Measurements from ENCODE around the gene LAT. TPM values are rescaled to one million over a fixed set of nuclear protein-coding genes. Genes with fewer than 3 reads are reported as not detected.

The LAT gene
- total and polyA plus RNA-seq, 10 donors: 28.6 to 54.2 (median 32.6) TPM

DNA sequence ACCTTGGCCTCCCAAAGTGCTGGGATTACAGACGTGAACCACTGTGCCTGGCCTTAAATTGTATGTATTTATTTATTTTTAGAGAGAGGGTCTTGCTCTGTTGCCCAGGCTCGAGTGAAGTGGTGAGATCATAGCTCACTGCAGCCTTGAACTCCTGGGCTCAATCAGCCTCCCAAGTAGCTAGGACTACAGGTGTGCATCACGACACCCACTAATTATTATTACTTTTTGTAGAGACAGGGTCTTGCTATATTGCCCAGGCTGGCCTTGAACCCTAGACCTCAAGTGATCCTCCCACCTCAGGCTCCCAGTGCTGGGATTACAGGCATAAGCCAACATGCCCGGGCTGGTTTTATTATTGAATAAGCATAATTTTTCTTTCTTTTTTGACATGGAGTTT is 38.2 kb upstream of the LAT start:
- Histone ChIP-seq H3K9me3 (no peaks in the 10 kb centered on the region), H3K4me1 (peaks cover 10 to 37% (median 30%) of the 10 kb centered on the region in 6 donors), H3K4me3 (no peak overlapping the region), H3K27ac (no peak overlapping the region), H3K36me3 (no peaks in the 10 kb centered on the region), H3K27me3 (replicated peaks in 1 of 7) (no peaks in the 10 kb centered on the region)
- TF ChIP-seq POLR2AphosphoS5 (IDR thresholded peaks at IDR 0.05): no peak
- TF ChIP-seq POLR2A (IDR thresholded peaks at IDR 0.05): no peak
- TF ChIP-seq, protein P1, sequence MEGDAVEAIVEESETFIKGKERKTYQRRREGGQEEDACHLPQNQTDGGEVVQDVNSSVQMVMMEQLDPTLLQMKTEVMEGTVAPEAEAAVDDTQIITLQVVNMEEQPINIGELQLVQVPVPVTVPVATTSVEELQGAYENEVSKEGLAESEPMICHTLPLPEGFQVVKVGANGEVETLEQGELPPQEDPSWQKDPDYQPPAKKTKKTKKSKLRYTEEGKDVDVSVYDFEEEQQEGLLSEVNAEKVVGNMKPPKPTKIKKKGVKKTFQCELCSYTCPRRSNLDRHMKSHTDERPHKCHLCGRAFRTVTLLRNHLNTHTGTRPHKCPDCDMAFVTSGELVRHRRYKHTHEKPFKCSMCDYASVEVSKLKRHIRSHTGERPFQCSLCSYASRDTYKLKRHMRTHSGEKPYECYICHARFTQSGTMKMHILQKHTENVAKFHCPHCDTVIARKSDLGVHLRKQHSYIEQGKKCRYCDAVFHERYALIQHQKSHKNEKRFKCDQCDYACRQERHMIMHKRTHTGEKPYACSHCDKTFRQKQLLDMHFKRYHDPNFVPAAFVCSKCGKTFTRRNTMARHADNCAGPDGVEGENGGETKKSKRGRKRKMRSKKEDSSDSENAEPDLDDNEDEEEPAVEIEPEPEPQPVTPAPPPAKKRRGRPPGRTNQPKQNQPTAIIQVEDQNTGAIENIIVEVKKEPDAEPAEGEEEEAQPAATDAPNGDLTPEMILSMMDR (IDR thresholded peaks at IDR 0.05 in 8 of 11, conservative IDR thresholded peaks at IDR 0.05 in 3 of 11): no peak
- DNase-seq: no peak
- 76 to 85% (median 78%) methylated on average over 4 of the region's 4 CpGs for WGBS, 5 donors
- intact Hi-C loops (cut with DNase I; ENCODE audit: low total_unique reads): no loop called here

DNA sequence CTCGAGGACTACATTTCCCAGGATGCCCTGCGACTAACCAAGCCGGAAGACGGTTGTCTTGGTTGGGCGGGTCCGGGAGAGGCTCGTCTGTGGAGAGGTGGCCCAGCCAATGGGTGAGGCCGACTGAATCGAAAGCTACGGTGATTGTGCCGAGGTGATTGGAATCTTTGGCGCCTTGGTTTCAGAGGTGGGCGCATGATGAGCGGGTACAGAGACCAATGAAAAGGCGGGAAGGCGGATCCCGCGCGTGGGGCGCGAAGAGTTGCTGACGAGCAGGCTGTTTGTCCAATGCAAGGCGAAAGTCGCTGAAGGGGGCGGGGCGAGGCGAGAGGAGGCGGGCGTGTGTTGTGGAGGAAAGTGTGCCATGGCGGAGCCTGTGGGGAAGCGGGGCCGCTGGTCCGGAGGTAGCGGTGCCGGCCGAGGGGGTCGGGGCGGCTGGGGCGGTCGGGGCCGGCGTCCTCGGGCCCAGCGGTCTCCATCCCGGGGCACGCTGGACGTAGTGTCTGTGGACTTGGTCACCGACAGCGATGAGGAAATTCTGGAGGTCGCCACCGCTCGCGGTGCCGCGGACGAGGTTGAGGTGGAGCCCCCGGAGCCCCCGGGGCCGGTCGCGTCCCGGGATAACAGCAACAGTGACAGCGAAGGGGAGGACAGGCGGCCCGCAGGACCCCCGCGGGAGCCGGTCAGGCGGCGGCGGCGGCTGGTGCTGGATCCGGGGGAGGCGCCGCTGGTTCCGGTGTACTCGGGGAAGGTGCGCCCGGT is 34.0 kb upstream of the LAT start, which contains the start of gene NFATC2IP:
Gene NFATC2IP, plus strand, starts transcription at position 290 of the 762 bp plus-strand sequence. Its CDS starts 75 bp downstream, at position 365.
- Histone ChIP-seq H3K4me1 (peaks cover 10 to 55% (median 36%) of the 10 kb centered on the region in 6 donors), H3K36me3 (peaks cover 0 to 39% (median 23%) of the 10 kb centered on the region in 6 donors), H3K27ac (peak within 1 kb of the TSS; percentile 74 to 95 (median 90)), H3K9me3 (no peaks in the 10 kb centered on the region), H3K4me3 (peak within 1 kb of the TSS; percentile 68 to 100 (median 94)), H3K27me3 (replicated peaks in 1 of 7) (no peaks in the 10 kb centered on the region)
- intact Hi-C loops (cut with DNase I; ENCODE audit: low total_unique reads): loop anchor here (5.0 kb wide), 1 partner anchor 129 kb away; the partner anchor contains the start of gene ATXN2L
- 1 to 2% (median 1%) methylated on average over 43 to 79 of the region's 79 CpGs for WGBS, 5 donors
- TF ChIP-seq, protein P1 (IDR thresholded peaks at IDR 0.05 in 8 of 11, conservative IDR thresholded peaks at IDR 0.05 in 3 of 11): peak in 2 of 11 experiments; percentile 29 to 31
- TF ChIP-seq POLR2AphosphoS5 (IDR thresholded peaks at IDR 0.05): peak; percentile 69 to 84 (median 80)
- peak in 1 of 3 donors; percentile 63 for TF ChIP-seq POLR2A (IDR thresholded peaks at IDR 0.05)
- DNase-seq: peak; percentile 99

DNA sequence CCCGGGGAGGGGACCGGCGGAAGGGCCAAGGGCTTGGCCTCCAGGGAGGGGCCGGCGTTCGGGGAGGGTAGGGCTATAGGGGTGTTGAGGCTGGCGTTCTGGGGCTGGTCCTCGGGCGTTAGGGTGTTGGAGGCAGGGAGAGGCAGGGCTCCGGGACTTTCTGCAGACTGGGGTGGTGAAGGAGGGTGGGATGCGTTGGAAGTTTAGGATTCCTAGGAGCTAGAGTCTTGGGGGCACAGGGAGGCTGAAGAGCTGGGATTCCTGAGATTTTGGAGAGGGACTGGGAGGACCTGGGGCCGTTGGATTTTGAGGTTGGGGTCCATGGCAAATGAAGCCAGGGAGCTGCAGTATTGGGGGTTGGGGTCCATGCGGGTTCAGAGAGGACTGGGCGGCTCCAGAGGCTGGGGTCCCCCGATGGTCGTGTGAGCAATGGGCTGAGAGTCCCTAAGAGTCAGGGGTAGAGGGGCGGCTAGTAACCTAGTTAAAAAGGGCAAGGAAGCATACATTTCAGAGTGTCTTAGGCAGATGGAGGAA is 33.4 kb upstream of the LAT start:
- H3K9me3 ChIP-seq: no peaks in the 10 kb centered on the region
- H3K36me3 ChIP-seq: peaks cover under 1 to 46% (median 29%) of the 10 kb centered on the region in 6 donors
- H3K27me3 ChIP-seq (replicated peaks in 1 of 7): no peaks in the 10 kb centered on the region
- WGBS, 5 donors: 3 to 5% (median 4%) methylated on average over 11 to 17 of the region's 17 CpGs
- H3K4me1 ChIP-seq: peaks cover 7 to 50% (median 32%) of the 10 kb centered on the region in 6 donors
- peak; percentile 81 for DNase-seq
- H3K27ac ChIP-seq: peak overlapping the region; percentile 74 to 95 (median 90)
- H3K4me3 ChIP-seq: peak overlapping the region; percentile 68 to 100 (median 94)
- no peak for TF ChIP-seq POLR2A (IDR thresholded peaks at IDR 0.05)
- TF ChIP-seq POLR2AphosphoS5 (IDR thresholded peaks at IDR 0.05): no peak
- TF ChIP-seq, protein P1 (IDR thresholded peaks at IDR 0.05 in 8 of 11, conservative IDR thresholded peaks at IDR 0.05 in 3 of 11): no peak
- intact Hi-C loops (cut with DNase I; ENCODE audit: low total_unique reads): loop anchor here (5.0 kb wide), 1 partner anchor 129 kb away; the partner anchor contains the start of gene ATXN2L

DNA sequence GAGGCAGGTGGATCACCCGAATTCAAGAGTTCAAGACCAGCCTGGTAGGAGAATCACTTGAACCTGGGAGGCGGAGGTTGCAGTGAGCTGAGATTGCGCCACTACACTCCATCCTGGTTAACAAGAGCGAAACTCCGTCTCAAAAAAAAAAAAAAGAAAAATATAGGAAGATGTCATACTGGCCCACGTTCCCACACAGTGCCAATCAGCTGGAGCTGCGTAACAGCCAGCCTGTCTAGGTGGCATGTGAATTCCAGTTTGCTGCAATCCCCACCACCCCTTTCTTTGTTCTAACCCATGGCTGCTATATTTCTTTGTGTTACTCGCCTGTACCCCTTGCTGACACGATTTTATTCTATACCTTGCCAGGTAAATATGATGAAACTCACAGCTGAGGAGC is 26.6 kb upstream of the LAT start:
- no peak for DNase-seq
- H3K9me3 ChIP-seq: no peaks in the 10 kb centered on the region
- H3K4me1 ChIP-seq: peaks cover 0 to 18% (median 5%) of the 10 kb centered on the region in 6 donors
- intact Hi-C loops (cut with DNase I; ENCODE audit: low total_unique reads): no loop called here
- no peak overlapping the region for H3K27ac ChIP-seq
- no peak for TF ChIP-seq POLR2AphosphoS5 (IDR thresholded peaks at IDR 0.05)
- TF ChIP-seq, protein P1 (IDR thresholded peaks at IDR 0.05 in 8 of 11, conservative IDR thresholded peaks at IDR 0.05 in 3 of 11): no peak
- no peak for TF ChIP-seq POLR2A (IDR thresholded peaks at IDR 0.05)
- peaks cover 9 to 100% (median 79%) of the 10 kb centered on the region in 6 donors for H3K36me3 ChIP-seq
- no peak overlapping the region for H3K4me3 ChIP-seq
- no peaks in the 10 kb centered on the region for H3K27me3 ChIP-seq (replicated peaks in 1 of 7)
- 86 to 96% (median 91%) methylated on average over 7 to 9 of the region's 9 CpGs for WGBS, 5 donors

Data from spleen (tissue), 11 donors.